Measurements from ENCODE around the gene RSAD1.

The RSAD1 gene

GRCh38 chr17:50505591-50506130, 27.0 kb downstream of the RSAD1 start:
- Histone ChIP-seq H3K27me3 (ENCODE audit: insufficient read depth, low read depth, severe bottlenecking) (no peaks in the 10 kb centered on the region), H3K27ac (no peak overlapping the region), H3K36me3 (no peaks in the 10 kb centered on the region), H3K9me3 (ENCODE audit: severe bottlenecking) (no peaks in the 10 kb centered on the region), H3K4me3 (ENCODE audit: low read depth, low read length) (no peak overlapping the region)
- no peak for TF ChIP-seq CTCF (IDR thresholded peaks at IDR 0.05; ENCODE audit: low read depth, low read length)
- no peak for DNase-seq

- no peaks in the 10 kb centered on the region for H3K9me3 ChIP-seq (ENCODE audit: severe bottlenecking)
- H3K27ac ChIP-seq = no peak overlapping the region
- H3K36me3 ChIP-seq = no peaks in the 10 kb centered on the region
- H3K4me3 ChIP-seq (ENCODE audit: low read depth, low read length) = no peak overlapping the region
- no peak for TF ChIP-seq CTCF (IDR thresholded peaks at IDR 0.05; ENCODE audit: low read depth, low read length)
- H3K27me3 ChIP-seq (ENCODE audit: insufficient read depth, low read depth, severe bottlenecking) = no peaks in the 10 kb centered on the region
- no peak for DNase-seq
Measured at GRCh38 chr17:50506298-50506697, 27.6 kb downstream of the RSAD1 start.

GRCh38 chr17:50507871-50508572, 29.4 kb downstream of the RSAD1 start, which contains the start of gene MYCBPAP:
Gene MYCBPAP, plus strand, starts transcription at chr17:50508439. Its CDS starts 236 bp downstream, at chr17:50508675.
- H3K27me3 ChIP-seq (ENCODE audit: insufficient read depth, low read depth, severe bottlenecking) = no peaks in the 10 kb centered on the region
- no peak within 1 kb of the TSS for H3K27ac ChIP-seq
- H3K4me3 ChIP-seq (ENCODE audit: low read depth, low read length) = no peak within 1 kb of the TSS
- no peak for TF ChIP-seq CTCF (IDR thresholded peaks at IDR 0.05; ENCODE audit: low read depth, low read length)
- H3K36me3 ChIP-seq = no peaks in the 10 kb centered on the region
- no peak for DNase-seq
- no peaks in the 10 kb centered on the region for H3K9me3 ChIP-seq (ENCODE audit: severe bottlenecking)

- Histone ChIP-seq H3K9me3 (ENCODE audit: severe bottlenecking) (no peaks in the 10 kb centered on the region), H3K27ac (no peak overlapping the region), H3K27me3 (ENCODE audit: insufficient read depth, low read depth, severe bottlenecking) (no peaks in the 10 kb centered on the region), H3K36me3 (no peaks in the 10 kb centered on the region), H3K4me3 (ENCODE audit: low read depth, low read length) (no peak overlapping the region)
- DNase-seq = no peak
- no peak for TF ChIP-seq CTCF (IDR thresholded peaks at IDR 0.05; ENCODE audit: low read depth, low read length)
Measured at GRCh38 chr17:50508573-50509460, 30.2 kb downstream of the RSAD1 start.

GRCh38 chr17:50511058-50511457, 32.4 kb downstream of the RSAD1 start:
- H3K27ac ChIP-seq = no peak overlapping the region
- no peaks in the 10 kb centered on the region for H3K36me3 ChIP-seq
- no peak overlapping the region for H3K4me3 ChIP-seq (ENCODE audit: low read depth, low read length)
- DNase-seq = no peak
- no peaks in the 10 kb centered on the region for H3K27me3 ChIP-seq (ENCODE audit: insufficient read depth, low read depth, severe bottlenecking)
- no peaks in the 10 kb centered on the region for H3K9me3 ChIP-seq (ENCODE audit: severe bottlenecking)
- no peak for TF ChIP-seq CTCF (IDR thresholded peaks at IDR 0.05; ENCODE audit: low read depth, low read length)
